Thyroid gland (tissue), 4 donors: ENCODE data around the gene COL19A1.

Source experiments
- CTCF ChIP-seq, 6 experiments: fragments of 200-600 bp in 3 of 6; fragments of 450-650 bp in 3 of 6; sonication (generic) in 3 of 6; IDR thresholded peaks; one replicate each; pipeline ENCODE4 v1.5.1; 2016 to 2019; ENCODE audit warnings: antibody characterized with exemption in 6 of 6, mild to moderate bottlenecking in 2 of 6, inconsistent platforms in 1 of 6, moderate library complexity in 1 of 6
- POLR2A ChIP-seq, 2 donors: fragments of 450-650 bp; IDR thresholded peaks; one replicate each; pipeline ENCODE4 v1.6.1; 2017; ENCODE audit warnings: antibody characterized with exemption in 2 of 2, mild to moderate bottlenecking in 2 of 2, moderate library complexity in 1 of 2

GRCh38 chr6:70241991-70242420 lies 375.6 kb downstream of the COL19A1 start:
- TF ChIP-seq CTCF (IDR thresholded peaks at IDR 0.05) (no peak), POLR2A (IDR thresholded peaks at IDR 0.05) (no peak)
